Neural progenitor cell (in vitro differentiated cells): ENCODE results near the gene ARMC6. TPM values are rescaled to one million over a fixed set of nuclear protein-coding genes. Genes with fewer than 3 reads are reported as not detected.
"Not testable (repeated sequence)": the region's sequence is repeated elsewhere in the genome, so short reads cannot be mapped to it uniquely, and the experiment has no call there.

Experiments
- DNase-seq: peaks from one replicate; pipeline ENCODE4 v3.0.0-alpha.2; 2016; ENCODE audit warnings: low spot score
- H2AFZ ChIP-seq: fragments of 200-600 bp; sonication (generic); replicated peaks from 2 replicates; pipeline ENCODE4 v1.6.1; 2016; ENCODE audit warnings: antibody characterized with exemption
- H3F3A ChIP-seq: fragments of 200-600 bp; sonication (generic); 2 replicates; pipeline ENCODE4 v1.6.1; 2016; ENCODE audit warnings: antibody characterized with exemption, low read depth
- H3K27ac ChIP-seq: fragments of 200-600 bp; sonication (generic); 2 replicates; pipeline ENCODE4 v1.5.1; 2016; ENCODE audit warnings: mild to moderate bottlenecking
- H3K27me3 ChIP-seq: fragments of 200-600 bp; sonication (generic); 2 replicates; pipeline ENCODE4 v1.6.1; 2016; ENCODE audit warnings: mild to moderate bottlenecking, moderate library complexity
- H3K36me3 ChIP-seq: fragments of 200-600 bp; sonication (generic); 2 replicates; pipeline ENCODE4 v1.5.1; 2016
- H3K4me1 ChIP-seq: fragments of 200-600 bp; sonication (generic); 2 replicates; pipeline ENCODE4 v1.6.1; 2016; ENCODE audit warnings: mixed run types
- H3K4me2 ChIP-seq: fragments of 200-600 bp; sonication (generic); 2 replicates; pipeline ENCODE4 v1.6.1; 2016
- H3K4me3 ChIP-seq: fragments of 200-600 bp; sonication (generic); 2 replicates; pipeline ENCODE4 v1.5.1; 2016
- H3K79me2 ChIP-seq: fragments of 200-600 bp; sonication (generic); 2 replicates; pipeline ENCODE4 v1.6.1; 2016; ENCODE audit warnings: low read depth
- H3K9ac ChIP-seq: fragments of 200-600 bp; sonication (generic); 2 replicates; pipeline ENCODE4 v1.6.1; 2016
- H3K9me3 ChIP-seq: fragments of 200-600 bp; sonication (generic); 2 replicates; pipeline ENCODE4 v1.5.1; 2016; ENCODE audit warnings: low read depth
- H4K20me1 ChIP-seq: fragments of 200-600 bp; sonication (generic); 2 replicates; pipeline ENCODE4 v1.6.1; 2016; ENCODE audit warnings: low read depth
- H3K27ac Mint-ChIP-seq: 3 replicates; pipeline ENCODE4 v1.8.0; 2021; ENCODE audit warnings: mixed read lengths
- H3K27me3 Mint-ChIP-seq: 2 replicates; pipeline ENCODE4 v1.8.0; 2022; ENCODE audit warnings: low read depth, mild to moderate bottlenecking, inconsistent platforms, moderate library complexity, mixed read lengths; ENCODE audit not compliant: insufficient read depth
- H3K36me3 Mint-ChIP-seq: 3 replicates; pipeline ENCODE4 v1.8.0; 2021; ENCODE audit warnings: mixed read lengths
- H3K4me1 Mint-ChIP-seq: 3 replicates; pipeline ENCODE4 v1.8.0; 2021; ENCODE audit warnings: mixed read lengths
- H3K4me3 Mint-ChIP-seq: 3 replicates; pipeline ENCODE4 v1.8.0; 2021; ENCODE audit warnings: mild to moderate bottlenecking, moderate library complexity, mixed read lengths
- H3K9me3 Mint-ChIP-seq: 3 replicates; pipeline ENCODE4 v1.8.0; 2020; ENCODE audit warnings: mixed read lengths
- CTCF ChIP-seq: fragments of 200-600 bp; sonication (generic); IDR thresholded peaks from 2 replicates; pipeline ENCODE4 v1.5.1; 2017; ENCODE audit warnings: antibody characterized with exemption, mild to moderate bottlenecking
- EZH2 ChIP-seq: fragments of 200-600 bp; sonication (generic); IDR thresholded peaks from 2 replicates; pipeline ENCODE4 v1.6.1; 2017; ENCODE audit warnings: antibody characterized with exemption, mild to moderate bottlenecking, moderate library complexity
- EZH2phosphoT487 ChIP-seq: fragments of 200-600 bp; sonication (generic); IDR thresholded peaks from 2 replicates; pipeline ENCODE4 v1.6.1; 2017; ENCODE audit warnings: antibody characterized with exemption
- total RNA-seq: library from RNA; depleted of rRNA; stranded (reverse); fragments of >200 nt; gene quantifications from 2 replicates; pipeline ENCODE4 v1.2.3, GENCODE V29; 2015; ENCODE audit warnings: low replicate concordance

The ARMC6 gene
- total RNA-seq, 1 donor from 2014 or later = 18.1 TPM

- H3K4me3 ChIP-seq = no peak overlapping the region
- Mint-ChIP-seq H3K4me1 (peaks cover 3% of the 10 kb centered on the region), H3K36me3 (peaks cover 40% of the 10 kb centered on the region), H3K9me3 (no peaks in the 10 kb centered on the region), H3K4me3 (no peak overlapping the region), H3K27me3 (no peaks in the 10 kb centered on the region), H3K27ac (no peak overlapping the region)
- H2AFZ ChIP-seq = no peak overlapping the region
- no peak overlapping the region for H3K4me2 ChIP-seq
- no peaks in the 10 kb centered on the region for H3F3A ChIP-seq
- no peaks in the 10 kb centered on the region for H3K9me3 ChIP-seq
- H3K27ac ChIP-seq = no peak overlapping the region
- no peaks in the 10 kb centered on the region for H3K36me3 ChIP-seq
- H3K79me2 ChIP-seq = peaks cover 77% of the 10 kb centered on the region
- H3K27me3 ChIP-seq = no peaks in the 10 kb centered on the region
- H3K9ac ChIP-seq = no peak overlapping the region
- TF ChIP-seq EZH2 (no peak), EZH2phosphoT487 (no peak), CTCF (no peak)
- no peak for DNase-seq
- H3K4me1 ChIP-seq = no peaks in the 10 kb centered on the region
- H4K20me1 ChIP-seq = peaks cover 64% of the 10 kb centered on the region
Observed at GRCh38 chr19:19022380-19022961, 10.9 kb upstream of the ARMC6 start.

GRCh38 chr19:19023376-19023775, 10.0 kb upstream of the ARMC6 start:
- not testable (repeated sequence) for H3K9ac ChIP-seq, H3K9me3 ChIP-seq, H3K27me3 Mint-ChIP-seq, H3K4me1 Mint-ChIP-seq, DNase-seq, H3F3A ChIP-seq, H3K4me3 ChIP-seq, H3K27ac ChIP-seq, H3K4me3 Mint-ChIP-seq, H2AFZ ChIP-seq, H3K36me3 ChIP-seq, H3K9me3 Mint-ChIP-seq, H3K27me3 ChIP-seq, H3K27ac Mint-ChIP-seq, H3K4me2 ChIP-seq, H3K4me1 ChIP-seq
- H3K36me3 Mint-ChIP-seq = peaks cover 44% of the 10 kb centered on the region
- Histone ChIP-seq H3K79me2 (peaks cover 77% of the 10 kb centered on the region), H4K20me1 (peaks cover 67% of the 10 kb centered on the region)

GRCh38 chr19:19025861-19026260, 7.5 kb upstream of the ARMC6 start:
- no peaks in the 10 kb centered on the region for H3F3A ChIP-seq
- peaks cover 78% of the 10 kb centered on the region for H3K79me2 ChIP-seq
- H3K27me3 ChIP-seq = no peaks in the 10 kb centered on the region
- H3K27me3 Mint-ChIP-seq = no peaks in the 10 kb centered on the region
- no peak overlapping the region for H3K27ac ChIP-seq
- peaks cover 44% of the 10 kb centered on the region for H3K36me3 Mint-ChIP-seq
- no peak overlapping the region for H3K4me3 ChIP-seq
- H3K4me2 ChIP-seq = no peak overlapping the region
- TF ChIP-seq EZH2phosphoT487 (no peak), EZH2 (no peak), CTCF (no peak)
- peaks cover 78% of the 10 kb centered on the region for H4K20me1 ChIP-seq
- no peak overlapping the region for H2AFZ ChIP-seq
- H3K9ac ChIP-seq = no peak overlapping the region
- H3K36me3 ChIP-seq = no peaks in the 10 kb centered on the region
- no peaks in the 10 kb centered on the region for H3K9me3 ChIP-seq
- H3K4me1 ChIP-seq = no peaks in the 10 kb centered on the region
- DNase-seq = no peak
- H3K9me3 Mint-ChIP-seq = no peaks in the 10 kb centered on the region
- H3K27ac Mint-ChIP-seq = no peak overlapping the region
- H3K4me1 Mint-ChIP-seq = peaks cover 8% of the 10 kb centered on the region
- peak overlapping the region; percentile 31 for H3K4me3 Mint-ChIP-seq

- peak; percentile 7 for DNase-seq
- no peaks in the 10 kb centered on the region for H3K36me3 ChIP-seq
- no peak for TF ChIP-seq EZH2phosphoT487
- TF ChIP-seq EZH2 = no peak
- TF ChIP-seq CTCF = no peak
- no peaks in the 10 kb centered on the region for H3K9me3 ChIP-seq
- no peak overlapping the region for H2AFZ ChIP-seq
- Mint-ChIP-seq H3K27ac (no peak overlapping the region), H3K4me1 (peaks cover 10% of the 10 kb centered on the region), H3K4me3 (no peak overlapping the region), H3K36me3 (peaks cover 41% of the 10 kb centered on the region), H3K9me3 (no peaks in the 10 kb centered on the region), H3K27me3 (no peaks in the 10 kb centered on the region)
- no peak overlapping the region for H3K27ac ChIP-seq
- peaks cover 79% of the 10 kb centered on the region for H3K79me2 ChIP-seq
- no peak overlapping the region for H3K9ac ChIP-seq
- H3F3A ChIP-seq = no peaks in the 10 kb centered on the region
- H3K4me2 ChIP-seq = no peak overlapping the region
- H3K4me1 ChIP-seq = no peaks in the 10 kb centered on the region
- no peak overlapping the region for H3K4me3 ChIP-seq
- no peaks in the 10 kb centered on the region for H3K27me3 ChIP-seq
- H4K20me1 ChIP-seq = peaks cover 83% of the 10 kb centered on the region
Observed at GRCh38 chr19:19026299-19026971, 7.0 kb upstream of the ARMC6 start.
